ENCODE results near the gene SLC22A15. TPM values are rescaled to one million over a fixed set of nuclear protein-coding genes. Genes with fewer than 3 reads are reported as not detected.

The SLC22A15 gene
- total and polyA plus RNA-seq, 2 experiments from 2014 or later: 6.3 to 15.0 TPM

DNA sequence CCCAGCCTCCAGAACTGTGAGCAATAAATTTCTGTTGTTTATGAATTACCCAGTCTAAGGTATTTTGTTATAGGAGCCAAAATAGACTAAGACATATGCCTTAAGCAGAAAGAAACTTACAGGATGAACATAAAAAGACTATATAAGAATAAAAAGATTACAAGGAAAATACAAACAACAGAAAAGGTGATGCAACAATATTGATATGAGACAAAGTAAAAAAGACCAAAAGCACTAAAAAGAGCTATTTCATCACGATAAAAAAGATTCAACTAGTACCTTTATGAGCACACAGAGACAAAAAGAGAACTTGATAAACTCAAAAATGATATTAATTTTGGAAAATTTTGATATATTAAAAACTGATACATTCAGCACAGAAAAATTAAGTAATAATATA lies 3.2 kb upstream of the SLC22A15 start:
- in situ Hi-C loops (cut with MboI): no loop called here

DNA sequence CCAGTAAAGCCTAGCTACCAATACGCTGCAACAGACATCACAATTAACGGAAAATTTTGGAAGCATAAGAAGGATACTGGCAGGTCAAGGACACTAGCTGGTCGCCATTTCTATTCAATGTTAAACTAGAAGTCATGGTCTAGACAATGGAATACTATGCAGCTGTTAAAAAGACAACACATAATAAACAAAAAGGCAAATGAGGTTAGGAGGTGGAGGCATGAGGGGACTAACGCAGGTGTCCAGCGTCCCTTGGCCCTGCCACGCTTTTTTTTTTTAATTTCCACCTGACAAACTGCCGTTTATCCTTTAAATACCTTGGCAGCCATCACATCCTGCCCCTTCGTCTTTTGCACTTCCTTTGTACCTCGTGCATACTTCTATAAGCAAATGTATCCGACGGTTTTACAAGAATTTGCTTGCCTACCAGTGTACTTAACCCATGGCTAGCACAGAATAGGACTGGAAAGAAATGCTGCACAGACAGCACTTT lies 698 bp upstream of the SLC22A15 start:
- DNase-seq: no peak
- peak overlapping the region; percentile 86 for H3K27ac ChIP-seq
- TF ChIP-seq EZH2phosphoT487 (IDR thresholded peaks at IDR 0.05; ENCODE audit: insufficient read depth, low read depth) (no peak), EZH2 (IDR thresholded peaks at IDR 0.05; ENCODE audit: insufficient read depth, poor library complexity, severe bottlenecking) (no peak)

More for the DNA sequence above, 3.2 kb upstream of the SLC22A15 start:
- Histone ChIP-seq H4K20me1 (ENCODE audit: insufficient read depth) (no peaks in the 10 kb centered on the region), H3K9me3 (ENCODE audit: low read depth) (no peaks in the 10 kb centered on the region), H3K27me3 (replicated peaks; ENCODE audit: insufficient read depth) (no peaks in the 10 kb centered on the region), H3K4me1 (ENCODE audit: insufficient read depth) (peaks cover under 1% of the 10 kb centered on the region; the same call in 1 of the 2 replicates), H3K9ac (no peak overlapping the region), H3K9me2 (ENCODE audit: insufficient read depth) (no peaks in the 10 kb centered on the region), H3K4me3 (no peak overlapping the region), H3K27ac (no peak overlapping the region), H2AFZ (no peak overlapping the region), H3K36me3 (ENCODE audit: low read depth) (no peaks in the 10 kb centered on the region), H3K79me2 (ENCODE audit: insufficient read depth) (peaks cover 6% of the 10 kb centered on the region), H3K4me2 (ENCODE audit: unreplicated experiment) (no peak overlapping the region), H3F3A (ENCODE audit: insufficient read depth) (peaks cover 11% of the 10 kb centered on the region)
- WGBS, 2 experiments (ENCODE audit: low coverage in 1 of 2, low lambda C conversion rate in 2 of 2, missing lambda C conversion rate in 2 of 2): 50 to 62% methylated on average over 1 of the region's 1 CpG
- DNase-seq: no peak
- no peak for TF ChIP-seq EZH2phosphoT487 (IDR thresholded peaks at IDR 0.05; ENCODE audit: insufficient read depth, low read depth)
- no peak for TF ChIP-seq EZH2 (IDR thresholded peaks at IDR 0.05; ENCODE audit: insufficient read depth, poor library complexity, severe bottlenecking)

GRCh38 chr1:115976921-115977498 lies 697 bp downstream of the SLC22A15 start:
- Histone ChIP-seq H3K27ac (peak overlapping the region; percentile 86), H3K79me2 (ENCODE audit: insufficient read depth) (peaks cover 45% of the 10 kb centered on the region), H3K9me3 (ENCODE audit: low read depth) (no peaks in the 10 kb centered on the region), H4K20me1 (ENCODE audit: insufficient read depth) (peaks cover 5% of the 10 kb centered on the region; the same call in 1 of the 2 replicates), H2AFZ (peak overlapping the region; percentile 47), H3K36me3 (ENCODE audit: low read depth) (no peaks in the 10 kb centered on the region), H3F3A (ENCODE audit: insufficient read depth) (peaks cover 27% of the 10 kb centered on the region), H3K4me2 (ENCODE audit: unreplicated experiment) (peak overlapping the region; percentile 84), H3K4me3 (peak overlapping the region; percentile 88), H3K27me3 (replicated peaks; ENCODE audit: insufficient read depth) (no peaks in the 10 kb centered on the region), H3K9ac (peak overlapping the region; percentile 94), H3K9me2 (ENCODE audit: insufficient read depth) (no peaks in the 10 kb centered on the region), H3K4me1 (ENCODE audit: insufficient read depth) (peaks cover 22% of the 10 kb centered on the region)
- in situ Hi-C loops (cut with MboI): loop anchor here (25.0 kb wide), 1 partner anchor 365 kb away; no protein-coding TSS in a partner anchor
- peak; percentile 73 for DNase-seq
- 37 to 41% methylated on average over 15 of the region's 15 CpGs for WGBS, 2 experiments (ENCODE audit: low coverage in 1 of 2, low lambda C conversion rate in 2 of 2, missing lambda C conversion rate in 2 of 2)
- TF ChIP-seq EZH2 (IDR thresholded peaks at IDR 0.05; ENCODE audit: insufficient read depth, poor library complexity, severe bottlenecking) (no peak), EZH2phosphoT487 (IDR thresholded peaks at IDR 0.05; ENCODE audit: insufficient read depth, low read depth) (no peak)

More for the DNA sequence above, 698 bp upstream of the SLC22A15 start:
- WGBS, 2 experiments (ENCODE audit: low coverage in 1 of 2, low lambda C conversion rate in 2 of 2, missing lambda C conversion rate in 2 of 2): 50 to 53% methylated on average over 11 of the region's 11 CpGs
- H3K4me2 ChIP-seq (ENCODE audit: unreplicated experiment): peak overlapping the region; percentile 93
- peaks cover 31% of the 10 kb centered on the region for H3K79me2 ChIP-seq (ENCODE audit: insufficient read depth)
- no peaks in the 10 kb centered on the region for H3K27me3 ChIP-seq (replicated peaks; ENCODE audit: insufficient read depth)
- no peaks in the 10 kb centered on the region for H3K9me3 ChIP-seq (ENCODE audit: low read depth)
- H3K9ac ChIP-seq: peak overlapping the region; percentile 94
- H3K36me3 ChIP-seq (ENCODE audit: low read depth): no peaks in the 10 kb centered on the region
- in situ Hi-C loops (cut with MboI): loop anchor here (25.0 kb wide), 1 partner anchor 363 kb away; no protein-coding TSS in a partner anchor
- H3K9me2 ChIP-seq (ENCODE audit: insufficient read depth): no peaks in the 10 kb centered on the region
- H4K20me1 ChIP-seq (ENCODE audit: insufficient read depth): no peaks in the 10 kb centered on the region
- peak overlapping the region; percentile 96 for H2AFZ ChIP-seq
- peaks cover 22% of the 10 kb centered on the region for H3F3A ChIP-seq (ENCODE audit: insufficient read depth)
- H3K4me3 ChIP-seq: peak overlapping the region; percentile 88
- H3K4me1 ChIP-seq (ENCODE audit: insufficient read depth): peaks cover 15% of the 10 kb centered on the region

- Histone ChIP-seq H3K79me2 (ENCODE audit: insufficient read depth) (peaks cover 51% of the 10 kb centered on the region), H3K9me3 (ENCODE audit: low read depth) (no peaks in the 10 kb centered on the region), H4K20me1 (ENCODE audit: insufficient read depth) (peaks cover 6% of the 10 kb centered on the region; the same call in 1 of the 2 replicates), H3F3A (ENCODE audit: insufficient read depth) (peaks cover 27% of the 10 kb centered on the region), H3K4me3 (peak overlapping the region; percentile 88), H3K27me3 (replicated peaks; ENCODE audit: insufficient read depth) (no peaks in the 10 kb centered on the region), H3K4me1 (ENCODE audit: insufficient read depth) (peaks cover 22% of the 10 kb centered on the region), H3K27ac (peak overlapping the region; percentile 86), H3K4me2 (ENCODE audit: unreplicated experiment) (peak overlapping the region; percentile 84), H3K36me3 (ENCODE audit: low read depth) (no peaks in the 10 kb centered on the region), H3K9ac (peak overlapping the region; percentile 94), H2AFZ (peak overlapping the region; percentile 47), H3K9me2 (ENCODE audit: insufficient read depth) (no peaks in the 10 kb centered on the region)
- TF ChIP-seq EZH2phosphoT487 (IDR thresholded peaks at IDR 0.05; ENCODE audit: insufficient read depth, low read depth): no peak
- no peak for TF ChIP-seq EZH2 (IDR thresholded peaks at IDR 0.05; ENCODE audit: insufficient read depth, poor library complexity, severe bottlenecking)
- WGBS, 2 experiments (ENCODE audit: low coverage in 1 of 2, low lambda C conversion rate in 2 of 2, missing lambda C conversion rate in 2 of 2): 3 to 4% methylated on average over 9 of the region's 9 CpGs
- in situ Hi-C loops (cut with MboI): loop anchor here (25.0 kb wide), 1 partner anchor 365 kb away; no protein-coding TSS in a partner anchor
- peak; percentile 89 for DNase-seq
These were observed 1.4 kb downstream of the SLC22A15 start for GRCh38 chr1:115977499-115978258.

Measured in GM23248 (cell line).